AG09309 (cell line): ENCODE data around the gene CXCL17.
"Not testable (repeated sequence)": the region's sequence is repeated elsewhere in the genome, so short reads cannot be mapped to it uniquely, and the experiment has no call there.

Experiments used
- DNase-seq: peaks from one replicate; pipeline ENCODE4 v3.0.0-alpha.2; 2010; ENCODE audit warnings: low read depth
- H3K4me3 ChIP-seq: 2 replicates; pipeline ENCODE4 v1.5.1; 2011; ENCODE audit warnings: mild to moderate bottlenecking, low read depth, low read length, moderate library complexity; ENCODE audit not compliant: control insufficient read depth
- CTCF ChIP-seq: IDR thresholded peaks from 2 replicates; pipeline ENCODE4 v1.5.1; 2011; ENCODE audit warnings: mild to moderate bottlenecking, low read depth, low read length, inconsistent platforms; ENCODE audit not compliant: insufficient read depth, control insufficient read depth; ENCODE audit errors: missing control alignments

Gene CXCL17

GRCh38 chr19:42466521-42467182, 23.9 kb upstream of the CXCL17 start:
- no peak for DNase-seq
- no peak overlapping the region for H3K4me3 ChIP-seq
- TF ChIP-seq CTCF: no peak

- TF ChIP-seq CTCF: no peak
- H3K4me3 ChIP-seq: no peak overlapping the region
- no peak for DNase-seq
Observed at GRCh38 chr19:42465827-42466280, 23.1 kb upstream of the CXCL17 start.

DNA sequence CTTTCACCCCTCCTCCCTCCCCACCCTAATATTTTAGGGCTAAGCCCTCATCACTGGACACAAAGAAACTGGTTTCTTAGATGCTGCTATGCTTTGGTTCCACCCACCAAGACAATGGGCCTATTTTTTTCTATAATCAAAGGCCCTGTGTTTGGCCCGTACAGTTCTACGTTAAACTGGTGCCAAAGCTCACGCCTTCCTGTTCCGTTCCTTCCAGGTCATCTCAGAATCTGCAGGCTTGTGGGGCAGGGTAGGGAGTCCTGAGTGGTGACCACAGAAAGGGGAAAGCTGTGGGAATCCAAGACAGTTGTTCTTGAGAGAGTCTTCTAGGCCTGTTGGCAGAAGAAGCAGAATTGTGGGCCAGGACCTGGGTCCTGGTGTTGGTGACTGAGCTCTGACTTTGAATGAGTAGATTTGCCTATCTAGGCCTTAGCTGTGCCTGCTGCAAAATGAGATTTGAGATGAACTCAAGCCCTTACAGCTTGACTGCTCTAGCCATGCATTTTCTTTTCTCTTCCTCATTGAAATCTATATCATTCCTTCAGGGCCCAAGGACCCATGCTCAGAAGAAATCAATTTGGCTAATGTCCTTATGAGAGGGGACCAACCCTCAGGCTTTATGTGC, 19.1 kb upstream of the CXCL17 start:
- DNase-seq: no peak
- no peak overlapping the region for H3K4me3 ChIP-seq
- no peak for TF ChIP-seq CTCF

DNA sequence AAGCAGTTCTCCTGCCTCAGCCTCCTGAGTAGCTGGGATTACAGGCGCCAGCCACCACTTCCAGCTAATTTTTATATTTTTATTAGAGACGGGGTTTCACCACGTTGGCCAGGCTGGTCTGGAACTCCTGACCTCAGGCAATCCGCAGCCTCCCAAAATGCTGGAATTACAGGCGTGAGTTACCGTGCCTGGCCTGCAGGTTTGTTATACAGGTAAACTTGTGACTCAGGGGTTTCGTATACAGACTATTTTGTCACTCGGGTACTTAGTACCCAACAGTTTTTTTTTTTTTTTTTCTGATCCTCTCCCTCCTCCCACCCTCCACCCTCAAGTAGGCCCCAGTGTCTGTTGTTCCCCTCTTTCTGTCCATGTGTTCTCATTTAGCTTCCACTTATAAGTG, 18.5 kb upstream of the CXCL17 start:
- H3K4me3 ChIP-seq: not testable (repeated sequence)

GRCh38 chr19:42459926-42460325, 17.2 kb upstream of the CXCL17 start:
- no peak for DNase-seq
- TF ChIP-seq CTCF: no peak

More for the DNA sequence above, 18.5 kb upstream of the CXCL17 start:
- not testable (repeated sequence) for DNase-seq

DNA sequence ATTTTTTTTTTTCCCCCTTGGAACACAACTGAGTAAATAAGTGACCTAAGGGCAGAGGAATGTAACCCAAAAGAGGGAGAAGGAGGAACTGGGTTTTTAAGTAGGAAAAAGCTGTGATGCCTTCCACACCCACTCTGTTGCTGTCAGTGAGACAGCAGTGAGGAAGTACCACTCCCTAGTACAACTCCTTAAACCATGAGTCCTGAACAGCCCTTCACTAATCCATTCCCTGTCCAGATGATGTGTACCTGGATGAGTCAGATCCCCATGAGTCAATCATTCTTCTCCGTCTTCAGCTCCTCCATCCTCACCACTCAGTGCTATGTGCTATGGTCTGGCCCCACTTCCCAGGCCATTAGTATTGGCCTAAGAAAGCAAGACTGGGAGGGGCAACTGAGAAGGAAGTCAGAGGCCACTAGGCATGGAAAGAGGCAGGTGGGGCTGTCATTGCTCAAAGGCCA, 12.9 kb upstream of the CXCL17 start:
- no peak for TF ChIP-seq CTCF
- H3K4me3 ChIP-seq: no peak overlapping the region
- DNase-seq: no peak

More at GRCh38 chr19:42459926-42460325, 17.2 kb upstream of the CXCL17 start:
- no peak overlapping the region for H3K4me3 ChIP-seq

GRCh38 chr19:42455086-42455485, 12.3 kb upstream of the CXCL17 start:
- no peak for DNase-seq
- no peak for TF ChIP-seq CTCF
- no peak overlapping the region for H3K4me3 ChIP-seq
